IPS-18c (cell line): Measurements from ENCODE around the gene FLNB.

ENCODE experiments used
- H3K4me3 ChIP-seq: 2 replicates; pipeline ENCODE4 v1.7.0; 2013; ENCODE audit warnings: low read depth, mild to moderate bottlenecking, low read length, moderate library complexity; ENCODE audit not compliant: insufficient read depth
- H3K9me3 ChIP-seq: one replicate; pipeline ENCODE4 v1.6.1; 2013; ENCODE audit warnings: mild to moderate bottlenecking, low read length, moderate library complexity; ENCODE audit not compliant: control insufficient read depth, insufficient read depth

The FLNB gene

DNA sequence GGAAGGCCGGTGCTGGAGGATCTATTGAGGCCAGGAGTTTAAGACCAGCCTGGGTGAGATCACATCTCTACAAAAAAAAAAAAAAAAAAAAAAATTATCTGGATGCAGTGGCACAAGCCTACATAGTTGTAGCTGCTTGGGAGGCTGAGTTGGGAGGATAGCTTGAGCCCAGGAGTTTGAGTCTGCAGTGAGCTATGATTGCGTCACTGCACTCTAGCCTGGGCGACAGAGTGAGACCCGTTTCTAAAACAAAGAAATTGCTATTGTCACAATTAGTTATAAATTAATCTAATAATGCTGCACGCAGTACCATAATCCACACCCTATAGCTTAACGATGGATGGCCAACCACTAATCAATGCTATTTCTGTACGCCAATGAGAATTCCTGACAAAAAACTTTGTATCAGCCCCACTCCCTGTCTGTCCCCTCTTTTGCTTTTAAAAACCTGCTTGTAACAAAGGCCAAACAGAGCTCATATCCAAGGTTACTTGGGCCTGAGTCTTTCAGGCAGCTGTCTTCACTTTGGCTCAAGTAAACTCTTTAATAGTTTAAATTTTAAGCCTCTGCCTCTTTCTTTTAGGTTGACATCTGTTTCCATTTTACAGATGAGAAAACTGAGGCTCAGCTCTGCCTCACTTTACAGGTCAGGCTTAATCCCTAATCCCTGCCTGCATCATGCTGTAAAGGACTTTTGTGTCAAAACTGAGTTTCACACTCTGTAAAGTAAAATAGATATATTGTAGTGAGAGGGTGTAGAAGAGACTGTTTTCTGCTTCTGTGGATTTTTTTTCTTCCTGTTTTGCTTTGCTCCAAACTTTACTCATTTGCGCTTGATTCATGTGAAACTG is 10.9 kb downstream of the FLNB start:
- no peaks in the 10 kb centered on the region for H3K9me3 ChIP-seq
- H3K4me3 ChIP-seq: no peak overlapping the region

DNA sequence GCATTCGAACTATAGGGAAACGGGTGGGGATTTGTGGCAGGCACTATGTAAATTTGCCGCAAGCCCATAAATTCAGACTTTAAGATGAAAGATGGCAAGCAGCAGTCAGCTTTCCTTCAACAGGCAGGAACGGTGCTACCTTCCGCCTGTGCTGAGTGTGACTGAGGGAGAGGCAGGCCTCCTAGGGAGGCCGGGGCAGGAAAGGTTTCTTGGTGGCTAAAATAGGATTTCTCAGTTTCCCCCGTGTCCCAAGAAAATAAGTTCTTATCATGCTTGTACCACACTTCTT is 12.5 kb downstream of the FLNB start:
- H3K4me3 ChIP-seq: no peak overlapping the region
- H3K9me3 ChIP-seq: no peaks in the 10 kb centered on the region

GRCh38 chr3:58021072-58021959 is 13.1 kb downstream of the FLNB start:
- Histone ChIP-seq H3K4me3 (no peak overlapping the region), H3K9me3 (no peaks in the 10 kb centered on the region)

GRCh38 chr3:58021962-58022361 is 13.7 kb downstream of the FLNB start:
- no peaks in the 10 kb centered on the region for H3K9me3 ChIP-seq
- H3K4me3 ChIP-seq: no peak overlapping the region

DNA sequence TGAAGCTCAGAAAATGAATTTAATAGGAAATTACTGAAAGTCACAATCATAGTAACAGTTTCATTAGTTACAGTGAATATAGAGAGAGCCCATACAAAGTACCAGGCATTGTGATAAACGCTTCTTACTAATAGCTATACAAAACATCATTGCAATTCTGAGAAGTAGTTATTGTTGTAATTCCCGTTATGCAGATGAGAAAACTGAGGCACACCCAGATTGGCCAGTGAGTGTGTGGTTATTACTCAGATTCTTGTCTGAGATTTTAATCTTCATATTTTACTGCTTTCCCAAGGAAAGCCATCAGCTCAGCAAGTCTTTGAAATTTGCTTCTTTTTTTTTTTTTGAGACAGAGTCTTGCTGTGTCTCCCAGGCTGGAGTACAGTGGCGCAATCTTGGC is 14.3 kb downstream of the FLNB start:
- no peak overlapping the region for H3K4me3 ChIP-seq
- H3K9me3 ChIP-seq: no peaks in the 10 kb centered on the region

DNA sequence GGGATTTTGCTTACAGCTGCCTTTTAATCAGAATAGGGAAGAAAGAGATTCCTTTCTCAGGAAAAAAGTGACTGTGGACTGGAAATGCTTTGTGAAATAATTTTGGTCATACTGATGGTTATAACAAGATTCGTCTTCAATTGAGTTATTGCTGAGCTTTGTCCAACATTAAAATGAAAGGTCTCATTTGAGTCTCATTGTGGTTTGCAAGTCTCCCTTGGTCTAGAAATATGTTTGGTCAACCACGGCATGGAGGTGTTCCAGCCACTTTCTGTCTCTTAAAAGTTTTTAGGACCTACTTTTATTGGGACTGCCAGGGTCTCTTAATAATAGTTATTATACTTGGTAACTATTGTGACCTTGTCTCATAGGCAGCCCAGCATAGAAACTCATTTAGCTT is 15.3 kb downstream of the FLNB start:
- no peak overlapping the region for H3K4me3 ChIP-seq
- no peaks in the 10 kb centered on the region for H3K9me3 ChIP-seq

- no peak overlapping the region for H3K4me3 ChIP-seq
- H3K9me3 ChIP-seq: no peaks in the 10 kb centered on the region
Observed at GRCh38 chr3:58025406-58025805, 17.2 kb downstream of the FLNB start.

DNA sequence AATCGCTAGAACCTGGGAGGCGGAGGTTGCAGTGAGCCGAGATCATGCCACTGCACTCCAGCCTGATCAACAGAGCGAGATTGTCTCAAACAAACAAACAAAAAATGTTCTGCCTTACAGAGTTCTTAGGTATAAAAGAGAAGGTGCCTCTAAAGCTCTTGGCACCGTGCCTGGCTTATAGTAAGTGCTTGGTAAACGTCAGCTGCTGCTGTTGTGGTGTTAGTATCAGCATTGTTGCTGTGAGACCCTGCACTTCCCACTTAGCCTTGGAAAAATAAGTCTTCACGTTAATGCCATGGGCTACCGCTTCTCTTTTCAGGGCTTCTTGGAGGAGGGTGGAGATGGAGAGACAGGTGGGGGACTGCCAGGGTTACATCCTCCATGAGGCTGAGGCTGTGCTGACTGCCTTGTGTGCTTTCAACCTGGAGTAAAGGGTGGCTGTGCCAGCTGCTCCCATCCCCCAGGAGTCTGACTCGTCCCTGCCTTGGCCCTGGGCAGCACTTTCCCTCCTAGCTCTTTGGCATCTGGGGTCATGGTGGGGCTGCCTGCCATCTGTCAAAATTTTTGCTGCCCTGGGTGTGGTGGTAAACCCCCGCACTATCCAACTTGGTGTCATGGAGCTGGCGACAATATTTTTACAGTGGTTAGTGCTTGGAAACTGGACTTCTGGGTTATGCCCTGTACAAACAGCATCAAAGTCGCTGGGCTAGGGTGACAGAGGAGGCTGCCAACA is 17.8 kb downstream of the FLNB start:
- H3K4me3 ChIP-seq: no peak overlapping the region
- H3K9me3 ChIP-seq: no peaks in the 10 kb centered on the region

GRCh38 chr3:58026598-58026997 is 18.4 kb downstream of the FLNB start:
- H3K4me3 ChIP-seq: no peak overlapping the region
- H3K9me3 ChIP-seq: no peaks in the 10 kb centered on the region

GRCh38 chr3:58027704-58028317 is 19.6 kb downstream of the FLNB start:
- H3K4me3 ChIP-seq: no peak overlapping the region

DNA sequence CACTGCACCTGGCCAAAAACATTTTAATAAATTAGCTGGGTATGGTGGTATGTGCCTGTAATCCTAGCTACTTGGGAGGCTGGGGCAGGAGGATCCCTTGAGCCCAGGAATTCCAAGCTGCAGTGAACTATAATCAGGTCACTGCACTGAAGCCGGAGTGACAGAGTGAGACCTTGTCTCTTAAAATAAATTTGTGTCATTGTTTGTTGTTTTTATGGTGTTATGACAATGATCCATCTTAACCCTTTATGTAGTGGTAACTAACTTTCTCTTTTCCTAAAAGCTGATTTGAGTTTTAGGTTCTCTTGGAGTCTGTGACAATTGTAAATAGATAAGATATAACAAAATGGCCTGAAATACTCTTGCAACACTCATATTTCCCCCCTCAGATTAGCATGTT is 20.7 kb downstream of the FLNB start:
- Histone ChIP-seq H3K9me3 (no peaks in the 10 kb centered on the region), H3K4me3 (no peak overlapping the region)

More at GRCh38 chr3:58027704-58028317, 19.6 kb downstream of the FLNB start:
- H3K9me3 ChIP-seq: no peaks in the 10 kb centered on the region

- Histone ChIP-seq H3K4me3 (no peak overlapping the region), H3K9me3 (no peaks in the 10 kb centered on the region)
Observed at GRCh38 chr3:58029842-58030584, 21.8 kb downstream of the FLNB start.

- no peaks in the 10 kb centered on the region for H3K9me3 ChIP-seq
- H3K4me3 ChIP-seq: no peak overlapping the region
Observed at GRCh38 chr3:58032186-58032585, 24.0 kb downstream of the FLNB start.

DNA sequence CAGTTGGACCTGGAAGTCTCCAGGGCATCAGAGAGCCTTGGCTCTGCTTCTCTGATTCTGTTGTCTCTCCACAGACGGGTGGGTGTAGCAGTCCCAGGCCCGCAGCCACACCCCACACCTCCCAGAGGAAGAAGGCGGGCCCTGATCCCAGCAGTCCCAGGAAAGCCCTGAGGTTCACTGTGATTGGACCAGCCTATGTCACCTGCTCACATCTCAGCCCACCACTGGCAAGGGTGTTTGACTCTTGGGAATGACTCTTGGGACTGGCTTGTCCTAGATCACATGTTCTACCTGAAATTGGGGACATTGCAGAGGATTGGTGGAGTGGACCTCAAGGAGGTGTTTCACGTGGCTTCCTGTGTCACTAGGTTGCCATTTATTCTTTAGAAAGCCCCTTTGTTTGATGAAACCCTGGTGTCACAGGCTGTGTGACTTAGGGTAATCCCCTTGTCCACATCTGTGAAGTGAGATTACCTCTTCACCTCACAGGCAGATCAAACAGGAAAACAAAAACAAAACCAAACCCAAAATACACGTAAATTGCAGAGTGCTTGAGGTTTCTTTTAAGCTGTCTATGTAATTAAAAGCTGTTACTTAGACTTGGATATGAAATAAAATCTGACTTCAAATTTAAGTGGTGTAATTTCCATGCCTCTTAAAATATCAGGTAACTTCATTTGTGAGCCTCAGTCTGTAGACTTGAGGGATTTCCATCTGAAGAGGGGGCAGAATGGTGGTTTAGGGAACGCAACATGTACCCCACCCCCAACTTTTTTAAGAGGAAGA is 26.7 kb downstream of the FLNB start:
- no peak overlapping the region for H3K4me3 ChIP-seq
- no peaks in the 10 kb centered on the region for H3K9me3 ChIP-seq

- no peaks in the 10 kb centered on the region for H3K9me3 ChIP-seq
- no peak overlapping the region for H3K4me3 ChIP-seq
Observed at GRCh38 chr3:58035524-58036255, 27.5 kb downstream of the FLNB start.
